K562 (cell line): ENCODE measurements around the gene WDR90. TPM values are rescaled to one million over a fixed set of nuclear protein-coding genes. Genes with fewer than 3 reads are reported as not detected.

ENCODE experiments used
- ELF1 ChIP-seq: fragments of 200-800 bp; sonication (Bioruptor generic); IDR thresholded peaks from 2 replicates; pipeline ENCODE4 v1.6.1; 2016; ENCODE audit warnings: missing genetic modification characterization, missing compliant biosample characterization
- ERF ChIP-seq: fragments of 450-650 bp; formaldehyde crosslinking; IDR thresholded peaks from 2 replicates; pipeline ENCODE4 v1.4.0; 2020; ENCODE audit warnings: mild to moderate bottlenecking, mixed read lengths
- HCFC1 ChIP-seq: IDR thresholded peaks from 2 replicates; pipeline ENCODE4 v1.6.1; 2012; ENCODE audit warnings: low read depth, low read length, improper control_type of control experiment
- HDAC8 ChIP-seq: fragments of 450-650 bp; IDR thresholded peaks from 2 replicates; pipeline ENCODE4 v1.6.1; 2016; ENCODE audit warnings: mild to moderate bottlenecking, missing genetic modification characterization, moderate library complexity, missing compliant biosample characterization
- HIVEP1 ChIP-seq: fragments of 250-450 bp; sonication (Bioruptor Pico); IDR thresholded peaks from 2 replicates; pipeline ENCODE4 v1.4.0; 2020; ENCODE audit warnings: mild to moderate bottlenecking
- NR2F6 ChIP-seq: fragments of 450-650 bp; formaldehyde crosslinking; IDR thresholded peaks from 2 replicates; pipeline ENCODE4 v1.4.0; 2020; ENCODE audit warnings: mild to moderate bottlenecking
- NUFIP1 ChIP-seq: fragments of 450-650 bp; IDR thresholded peaks from 2 replicates; pipeline ENCODE4 v1.6.1; 2018; ENCODE audit not compliant: partially characterized antibody
- SIN3A ChIP-seq, 2 experiments: fragments of 150-350 bp in 1 of 2; IDR thresholded peaks; 2 replicates each; pipeline ENCODE4 v1.6.1; 2011 to 2016; ENCODE audit warnings: borderline replicate concordance in 2 of 2, low read depth in 2 of 2, low read length in 2 of 2, mild to moderate bottlenecking in 2 of 2, moderate library complexity in 2 of 2; ENCODE audit not compliant: control insufficient read depth in 1 of 2
- TOE1 ChIP-seq, 2 experiments: fragments of 450-650 bp in 1 of 2; sonication (generic) in 1 of 2; formaldehyde crosslinking in 1 of 2; IDR thresholded peaks; 2 replicates each; pipeline versions ENCODE4 v1.7.1 to v1.8.0; 2016 to 2022; ENCODE audit warnings: borderline replicate concordance in 2 of 2, mild to moderate bottlenecking in 2 of 2, antibody characterized with exemption in 1 of 2, inconsistent platforms in 1 of 2, low read depth in 1 of 2, missing genetic modification reagents in 1 of 2, moderate library complexity in 1 of 2
- ZKSCAN1 ChIP-seq: fragments of 150-350 bp; IDR thresholded peaks from 2 replicates; pipeline ENCODE4 v1.6.1; 2016; ENCODE audit warnings: low read depth, low read length
- ZNF217 ChIP-seq: sonication (generic); formaldehyde crosslinking; IDR thresholded peaks from 2 replicates; pipeline ENCODE4 v1.8.0; 2022; ENCODE audit warnings: mild to moderate bottlenecking, missing genetic modification reagents
- ZNF408 ChIP-seq: fragments of 250-450 bp; sonication (Bioruptor Pico); IDR thresholded peaks from 2 replicates; pipeline ENCODE4 v1.4.0; 2020; ENCODE audit warnings: low read depth, mild to moderate bottlenecking, moderate library complexity
- ZNF586 ChIP-seq: fragments of 450-650 bp; formaldehyde crosslinking; conservative IDR thresholded peaks from 2 replicates; pipeline ENCODE4 v1.4.0; 2020; ENCODE audit warnings: mild to moderate bottlenecking, moderate library complexity
- polyA plus RNA-seq, 8 experiments: library from polyadenylated mRNA; depleted of rRNA in 4 of 8; stranded (reverse) in 5 of 8; unstranded in 3 of 8; fragments of >200 nt; fragmentation: Nextera tagmentation in 2 of 8; fragmentation: Illumina TruSeq in 1 of 8; extraction: Ambion mirVana in 2 of 8; extraction: Trizol in 1 of 8; gene quantifications; 2 replicates each; pipeline versions ENCODE4 v1.2.1 to v1.2.3, GENCODE V29; 2011 to 2014; ENCODE audit warnings: inconsistent platforms in 1 of 8, missing spikeins in 1 of 8
- total RNA-seq, 7 experiments: library from RNA; depleted of rRNA in 6 of 7; stranded (reverse); fragments of >200 nt in 6 of 7; fragmentation: Illumina TruSeq in 2 of 7; extraction: Trizol in 2 of 7; gene quantifications; 2 replicates each; pipeline versions ENCODE4 v1.2.1 to v1.2.3, GENCODE V29; 2011 to 2021; ENCODE audit warnings: low replicate concordance in 1 of 7
- TF ChIP-seq, protein P1 (sequence below), 2 experiments: fragments of 450-650 bp in 1 of 2; sonication (generic) in 1 of 2; formaldehyde crosslinking in 1 of 2; IDR thresholded peaks; 2 replicates each; pipeline versions ENCODE4 v1.7.1 to v1.9.0; 2016 to 2022; ENCODE audit warnings: inconsistent platforms in 1 of 2, mild to moderate bottlenecking in 1 of 2, missing genetic modification reagents in 1 of 2
- TF ChIP-seq, protein P2 (sequence below): sonication (generic); formaldehyde crosslinking; IDR thresholded peaks from 2 replicates; pipeline ENCODE4 v1.8.0; 2022; ENCODE audit warnings: missing genetic modification reagents, mild to moderate bottlenecking, moderate library complexity, borderline replicate concordance
- TF ChIP-seq, protein P3 (sequence below): fragments of 450-650 bp; IDR thresholded peaks from 2 replicates; pipeline ENCODE4 v1.6.1; 2016; ENCODE audit warnings: missing biosample characterization, missing genetic modification characterization

The WDR90 gene
- total and polyA plus RNA-seq, 9 of the 15 experiments (the other 6 are each of a cell fraction or from before 2014, with no cell fraction given): 0.44 to 12.6 (median 3.3) TPM

DNA sequence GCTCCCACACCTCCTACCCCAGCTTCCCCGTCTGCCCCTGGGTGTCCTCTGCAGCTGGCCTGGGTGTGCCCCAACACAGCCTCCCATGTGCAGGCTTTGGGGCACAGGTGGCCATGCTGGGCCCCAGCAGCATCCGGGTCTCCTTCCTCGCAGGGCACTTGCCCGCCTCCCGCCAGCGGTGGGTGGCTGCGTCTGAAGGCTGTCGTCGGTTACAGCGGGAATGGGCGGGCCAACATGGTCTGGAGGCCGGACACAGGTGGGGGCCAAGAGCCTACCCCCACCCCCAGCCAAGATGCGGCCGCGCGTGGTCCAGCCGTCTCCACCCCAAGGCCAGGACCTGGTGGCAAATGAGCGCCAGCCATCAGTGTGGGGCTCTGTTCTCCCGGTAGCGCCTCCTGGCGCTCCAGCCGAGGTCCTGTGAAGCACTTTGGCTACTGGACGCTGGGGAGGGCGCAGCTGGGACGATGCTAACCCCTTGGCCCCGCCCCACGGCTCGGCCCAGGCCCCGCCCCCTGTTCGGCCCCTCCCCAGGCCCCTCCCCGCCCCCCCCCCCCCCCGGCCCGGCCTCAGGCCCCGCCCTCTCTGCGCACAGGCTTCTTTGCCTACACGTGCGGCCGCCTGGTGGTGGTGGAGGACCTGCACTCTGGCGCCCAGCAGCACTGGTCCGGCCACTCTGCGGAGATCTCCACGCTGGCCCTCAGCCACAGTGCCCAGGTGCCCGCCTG is 11.5 kb downstream of the WDR90 start (continued):
- TF ChIP-seq, protein P1, sequence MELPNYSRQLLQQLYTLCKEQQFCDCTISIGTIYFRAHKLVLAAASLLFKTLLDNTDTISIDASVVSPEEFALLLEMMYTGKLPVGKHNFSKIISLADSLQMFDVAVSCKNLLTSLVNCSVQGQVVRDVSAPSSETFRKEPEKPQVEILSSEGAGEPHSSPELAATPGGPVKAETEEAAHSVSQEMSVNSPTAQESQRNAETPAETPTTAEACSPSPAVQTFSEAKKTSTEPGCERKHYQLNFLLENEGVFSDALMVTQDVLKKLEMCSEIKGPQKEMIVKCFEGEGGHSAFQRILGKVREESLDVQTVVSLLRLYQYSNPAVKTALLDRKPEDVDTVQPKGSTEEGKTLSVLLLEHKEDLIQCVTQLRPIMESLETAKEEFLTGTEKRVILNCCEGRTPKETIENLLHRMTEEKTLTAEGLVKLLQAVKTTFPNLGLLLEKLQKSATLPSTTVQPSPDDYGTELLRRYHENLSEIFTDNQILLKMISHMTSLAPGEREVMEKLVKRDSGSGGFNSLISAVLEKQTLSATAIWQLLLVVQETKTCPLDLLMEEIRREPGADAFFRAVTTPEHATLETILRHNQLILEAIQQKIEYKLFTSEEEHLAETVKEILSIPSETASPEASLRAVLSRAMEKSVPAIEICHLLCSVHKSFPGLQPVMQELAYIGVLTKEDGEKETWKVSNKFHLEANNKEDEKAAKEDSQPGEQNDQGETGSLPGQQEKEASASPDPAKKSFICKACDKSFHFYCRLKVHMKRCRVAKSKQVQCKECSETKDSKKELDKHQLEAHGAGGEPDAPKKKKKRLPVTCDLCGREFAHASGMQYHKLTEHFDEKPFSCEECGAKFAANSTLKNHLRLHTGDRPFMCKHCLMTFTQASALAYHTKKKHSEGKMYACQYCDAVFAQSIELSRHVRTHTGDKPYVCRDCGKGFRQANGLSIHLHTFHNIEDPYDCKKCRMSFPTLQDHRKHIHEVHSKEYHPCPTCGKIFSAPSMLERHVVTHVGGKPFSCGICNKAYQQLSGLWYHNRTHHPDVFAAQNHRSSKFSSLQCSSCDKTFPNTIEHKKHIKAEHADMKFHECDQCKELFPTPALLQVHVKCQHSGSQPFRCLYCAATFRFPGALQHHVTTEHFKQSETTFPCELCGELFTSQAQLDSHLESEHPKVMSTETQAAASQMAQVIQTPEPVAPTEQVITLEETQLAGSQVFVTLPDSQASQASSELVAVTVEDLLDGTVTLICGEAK (IDR thresholded peaks at IDR 0.05): no peak
- TF ChIP-seq, protein P1 (CRISPR knock-in tag; IDR thresholded peaks at IDR 0.05): no peak
- 0 out of 2 replicates have a peak, but pooled peaks have one; percentile 72 for TF ChIP-seq ERF (CRISPR knock-in tag)
- peak in 1 of 2 experiments; percentile 57; a peak in 1 of 4 replicates for TF ChIP-seq SIN3A (IDR thresholded peaks at IDR 0.05; ENCODE audit: borderline replicate concordance in 2 of 2, control insufficient read depth in 1 of 2, low read depth in 2 of 2, low read length in 2 of 2)
- no peak for TF ChIP-seq ZNF586 (CRISPR knock-in tag)
- TF ChIP-seq, protein P2, sequence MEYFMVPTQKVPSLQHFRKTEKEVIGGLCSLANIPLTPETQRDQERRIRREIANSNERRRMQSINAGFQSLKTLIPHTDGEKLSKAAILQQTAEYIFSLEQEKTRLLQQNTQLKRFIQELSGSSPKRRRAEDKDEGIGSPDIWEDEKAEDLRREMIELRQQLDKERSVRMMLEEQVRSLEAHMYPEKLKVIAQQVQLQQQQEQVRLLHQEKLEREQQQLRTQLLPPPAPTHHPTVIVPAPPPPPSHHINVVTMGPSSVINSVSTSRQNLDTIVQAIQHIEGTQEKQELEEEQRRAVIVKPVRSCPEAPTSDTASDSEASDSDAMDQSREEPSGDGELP (CRISPR knock-in tag): peak; percentile 94
- TF ChIP-seq, protein P3, sequence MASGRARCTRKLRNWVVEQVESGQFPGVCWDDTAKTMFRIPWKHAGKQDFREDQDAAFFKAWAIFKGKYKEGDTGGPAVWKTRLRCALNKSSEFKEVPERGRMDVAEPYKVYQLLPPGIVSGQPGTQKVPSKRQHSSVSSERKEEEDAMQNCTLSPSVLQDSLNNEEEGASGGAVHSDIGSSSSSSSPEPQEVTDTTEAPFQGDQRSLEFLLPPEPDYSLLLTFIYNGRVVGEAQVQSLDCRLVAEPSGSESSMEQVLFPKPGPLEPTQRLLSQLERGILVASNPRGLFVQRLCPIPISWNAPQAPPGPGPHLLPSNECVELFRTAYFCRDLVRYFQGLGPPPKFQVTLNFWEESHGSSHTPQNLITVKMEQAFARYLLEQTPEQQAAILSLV (tag): no peak
- TF ChIP-seq ZNF217 (CRISPR knock-in tag): no peak
- TF ChIP-seq ELF1: no peak
- TF ChIP-seq NUFIP1: no peak
- TF ChIP-seq TOE1 (IDR thresholded peaks at IDR 0.05; ENCODE audit: borderline replicate concordance): 0 out of 2 replicates have a peak, but pooled peaks have one; percentile 26
- TF ChIP-seq TOE1 (CRISPR knock-in tag; IDR thresholded peaks at IDR 0.05; ENCODE audit: borderline replicate concordance, low read depth): no peak
- TF ChIP-seq HCFC1: peak; percentile 49
- no peak for TF ChIP-seq NR2F6 (CRISPR knock-in tag)
- TF ChIP-seq ZNF408 (CRISPR knock-in tag): no peak
- TF ChIP-seq ZKSCAN1: 0 out of 2 replicates have a peak, but pooled peaks have one; percentile 34
- no peak for TF ChIP-seq HIVEP1 (CRISPR knock-in tag)
- no peak for TF ChIP-seq HDAC8 (tag)
